Gastrocnemius medialis (tissue), 4 donors: ENCODE results near the gene CLSTN1.

Experiments
- POLR2A ChIP-seq, 2 donors: fragments of 450-650 bp; IDR thresholded peaks; one replicate each; pipeline ENCODE4 v1.6.1; 2017; ENCODE audit warnings: antibody characterized with exemption in 2 of 2, mild to moderate bottlenecking in 2 of 2, moderate library complexity in 2 of 2
- TF ChIP-seq, protein P1 (sequence below), 5 experiments: fragments of 450-650 bp in 3 of 5; fragments of 200-600 bp in 2 of 5; sonication (generic) in 2 of 5; IDR thresholded peaks in 4 of 5; conservative IDR thresholded peaks in 1 of 5; 1 replicate in 4 of 5; 2 replicates in 1 of 5; pipeline ENCODE4 v1.5.1; 2016 to 2019; ENCODE audit warnings: antibody characterized with exemption in 5 of 5, mild to moderate bottlenecking in 3 of 5, moderate library complexity in 3 of 5

DNA sequence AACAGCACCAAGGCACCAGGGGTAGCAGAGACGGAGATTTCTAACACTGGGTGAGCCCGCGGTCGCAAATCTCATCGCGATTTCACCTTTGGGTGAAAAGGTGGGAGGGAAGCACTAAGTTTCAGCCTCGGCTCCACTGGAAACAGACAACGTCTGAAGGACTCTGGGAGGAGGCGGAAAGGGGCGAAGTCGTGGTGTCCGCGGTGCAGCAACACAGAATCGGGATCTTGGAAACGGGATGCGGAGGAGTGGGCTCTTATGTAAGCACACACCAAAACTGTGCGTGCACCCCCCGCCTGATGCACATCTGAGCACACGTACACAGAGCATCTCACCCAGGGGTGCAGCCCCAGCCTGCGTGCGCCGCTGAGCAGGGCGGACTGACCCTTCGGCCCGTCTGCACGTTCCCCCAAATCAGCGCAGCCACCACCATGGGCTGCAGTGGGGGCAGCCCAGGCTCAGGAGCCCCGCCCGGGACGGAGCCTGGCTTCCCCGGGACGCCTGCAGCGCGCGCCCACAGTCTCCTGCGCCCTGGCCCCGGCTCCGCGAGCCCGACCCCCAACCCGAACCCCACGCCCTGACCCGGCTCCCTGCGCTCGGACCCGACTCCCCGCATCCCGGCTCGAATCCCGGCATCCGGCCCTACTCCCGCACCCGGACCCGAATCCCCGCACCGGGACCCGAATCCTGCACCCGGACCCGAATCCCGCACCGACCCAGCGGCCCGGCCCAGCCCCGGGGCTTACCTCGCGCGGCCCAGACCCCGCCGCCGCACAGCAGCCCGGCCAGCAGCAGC lies 670 bp downstream of the CLSTN1 start:
- no peak for TF ChIP-seq POLR2A (IDR thresholded peaks at IDR 0.05)
- TF ChIP-seq, protein P1, sequence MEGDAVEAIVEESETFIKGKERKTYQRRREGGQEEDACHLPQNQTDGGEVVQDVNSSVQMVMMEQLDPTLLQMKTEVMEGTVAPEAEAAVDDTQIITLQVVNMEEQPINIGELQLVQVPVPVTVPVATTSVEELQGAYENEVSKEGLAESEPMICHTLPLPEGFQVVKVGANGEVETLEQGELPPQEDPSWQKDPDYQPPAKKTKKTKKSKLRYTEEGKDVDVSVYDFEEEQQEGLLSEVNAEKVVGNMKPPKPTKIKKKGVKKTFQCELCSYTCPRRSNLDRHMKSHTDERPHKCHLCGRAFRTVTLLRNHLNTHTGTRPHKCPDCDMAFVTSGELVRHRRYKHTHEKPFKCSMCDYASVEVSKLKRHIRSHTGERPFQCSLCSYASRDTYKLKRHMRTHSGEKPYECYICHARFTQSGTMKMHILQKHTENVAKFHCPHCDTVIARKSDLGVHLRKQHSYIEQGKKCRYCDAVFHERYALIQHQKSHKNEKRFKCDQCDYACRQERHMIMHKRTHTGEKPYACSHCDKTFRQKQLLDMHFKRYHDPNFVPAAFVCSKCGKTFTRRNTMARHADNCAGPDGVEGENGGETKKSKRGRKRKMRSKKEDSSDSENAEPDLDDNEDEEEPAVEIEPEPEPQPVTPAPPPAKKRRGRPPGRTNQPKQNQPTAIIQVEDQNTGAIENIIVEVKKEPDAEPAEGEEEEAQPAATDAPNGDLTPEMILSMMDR (IDR thresholded peaks at IDR 0.05 in 4 of 5, conservative IDR thresholded peaks at IDR 0.05 in 1 of 5), result no peak
